Subcutaneous adipose tissue (tissue), 4 donors: Measurements from ENCODE around the gene ALOX5. TPM values are rescaled to one million over a fixed set of nuclear protein-coding genes. Genes with fewer than 3 reads are reported as not detected.

ENCODE experiments used
- CTCF ChIP-seq: fragments of 450-650 bp; IDR thresholded peaks from one replicate; pipeline ENCODE4 v1.5.1; 2016; ENCODE audit warnings: low read depth, mild to moderate bottlenecking, control low read depth, antibody characterized with exemption, moderate library complexity
- total RNA-seq, 4 donors: library from RNA; depleted of rRNA; stranded (reverse); fragments of >200 nt; gene quantifications; one replicate each; pipeline ENCODE4 v1.1.0, GENCODE V29; 2016

Gene ALOX5
- total RNA-seq, 4 donors from 2014 or later = 31.8 to 63.9 (median 41.1) TPM

DNA sequence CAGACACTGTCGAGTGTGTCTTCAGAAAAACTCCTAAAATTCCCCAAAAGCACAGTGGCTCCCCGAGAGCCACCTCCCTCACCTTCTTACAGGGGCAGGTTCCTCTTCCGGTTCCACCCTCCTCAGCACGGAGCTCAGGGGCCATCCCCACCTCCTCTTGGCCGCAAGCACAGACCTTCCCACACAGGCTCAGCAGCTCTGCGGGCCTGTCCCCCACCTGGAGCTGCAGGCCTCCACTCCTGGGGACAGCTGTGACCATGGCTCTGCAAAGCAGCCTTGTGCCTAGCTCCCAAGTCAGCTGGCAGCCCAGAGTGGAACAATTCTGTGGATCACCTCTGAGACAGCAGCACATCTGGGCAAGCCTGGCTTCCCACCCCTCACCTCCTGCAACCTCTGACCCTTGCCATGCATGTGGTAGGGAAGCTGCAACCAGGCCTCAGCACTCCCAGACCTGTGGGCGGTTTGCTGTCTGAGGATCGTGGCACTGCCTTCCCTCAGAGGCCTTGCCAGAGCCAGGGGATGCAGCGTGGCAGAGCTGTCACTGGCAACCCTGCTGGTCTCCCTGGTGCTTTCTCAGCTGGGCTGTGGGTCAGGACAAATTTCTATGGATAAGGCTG is 79.7 kb downstream of the ALOX5 start:
- TF ChIP-seq CTCF = no peak

- no peak for TF ChIP-seq CTCF
Observed at GRCh38 chr10:45454262-45454661, 80.2 kb downstream of the ALOX5 start.

- no peak for TF ChIP-seq CTCF
Observed at GRCh38 chr10:45454859-45455258, 80.8 kb downstream of the ALOX5 start.

GRCh38 chr10:45456233-45456632 is 82.2 kb downstream of the ALOX5 start:
- TF ChIP-seq CTCF = no peak

DNA sequence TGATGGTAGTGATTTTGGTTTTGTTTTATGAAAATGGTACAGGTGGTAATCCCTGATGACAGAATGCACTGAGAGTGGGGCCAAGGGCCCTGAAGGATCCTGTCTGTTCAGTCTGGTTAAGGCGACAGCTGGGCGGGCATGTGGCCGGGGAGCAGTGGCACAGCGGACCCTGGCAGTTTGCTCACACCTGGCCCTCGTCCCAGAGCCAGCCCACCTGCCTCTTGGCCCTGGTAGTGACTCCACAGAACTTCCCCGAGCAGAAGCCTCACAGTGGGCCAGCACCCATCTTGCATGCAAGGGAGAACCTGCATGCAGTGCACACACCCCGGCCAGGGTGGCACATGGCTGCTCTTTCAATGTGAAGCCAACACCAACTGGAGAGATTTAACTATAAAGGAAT is 82.8 kb downstream of the ALOX5 start:
- TF ChIP-seq CTCF = no peak

DNA sequence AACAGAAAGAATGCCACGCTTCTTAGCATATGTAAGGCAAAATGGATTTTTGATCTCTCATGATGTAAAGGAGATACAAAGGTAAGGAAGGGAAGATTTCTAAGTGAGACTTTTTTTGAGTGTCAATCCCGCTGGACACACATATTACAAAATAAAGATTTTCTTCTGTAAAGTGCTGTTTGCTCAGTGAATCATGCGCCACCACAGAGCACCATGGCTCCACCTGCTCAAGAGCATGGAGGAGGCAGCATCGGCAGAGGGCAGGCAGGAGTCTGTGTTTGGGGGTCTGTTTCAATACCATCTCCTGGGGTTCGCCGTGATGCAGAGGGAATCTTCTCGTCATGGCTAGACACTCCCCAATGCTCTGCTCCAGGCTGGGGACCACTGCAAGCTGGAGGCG is 83.5 kb downstream of the ALOX5 start:
- no peak for TF ChIP-seq CTCF

DNA sequence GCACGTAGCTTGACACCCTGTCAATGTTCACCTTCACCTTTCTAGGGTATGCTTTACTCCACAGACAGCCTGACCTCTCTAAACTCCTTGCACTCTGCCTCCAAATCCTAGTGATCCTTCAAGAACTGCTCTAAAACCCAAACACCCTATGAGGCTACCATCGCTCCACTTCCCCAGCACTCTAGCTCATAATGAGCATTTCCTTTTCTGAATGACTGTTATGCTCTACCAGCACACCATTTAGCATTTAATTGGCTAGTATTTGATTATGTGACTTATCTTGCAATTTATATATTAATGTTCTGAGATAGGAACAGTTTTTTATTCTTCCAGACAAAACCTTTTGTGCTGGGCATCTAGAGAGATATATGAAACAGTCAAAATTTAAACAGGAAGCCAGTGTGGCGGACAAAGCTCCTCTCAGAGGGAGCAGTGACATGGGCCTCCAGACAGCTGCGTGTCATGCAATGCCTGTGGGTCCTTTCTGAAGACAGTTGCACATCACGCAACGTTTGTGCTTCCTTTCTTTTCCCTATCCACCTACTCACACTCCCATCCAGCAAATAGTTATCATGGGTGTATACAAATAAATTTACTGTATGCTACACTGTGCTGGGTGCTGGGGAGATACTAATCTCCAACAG is 86.3 kb downstream of the ALOX5 start:
- no peak for TF ChIP-seq CTCF
